Thoracic aorta (tissue), 2 donors: ENCODE measurements around the gene PTX3. TPM values are rescaled to one million over a fixed set of nuclear protein-coding genes. Genes with fewer than 3 reads are reported as not detected.

Experiments
- ATAC-seq: fragments of 150-250 bp; one replicate; pipeline ENCODE4 v1.8.0; 2017; ENCODE audit warnings: low read depth; ENCODE audit not compliant: insufficient number of reproducible peaks, low FRiP score
- DNase-seq: peaks from one replicate; pipeline ENCODE4 v3.0.0-alpha.2; 2020; ENCODE audit warnings: low spot score
- H3K27ac ChIP-seq, 2 donors: fragments of 200-600 bp; sonication (generic); 1 replicate in 1 of 2; 2 replicates in 1 of 2; pipeline ENCODE4 v1.5.1; 2016; ENCODE audit warnings: mild to moderate bottlenecking in 2 of 2, moderate library complexity in 2 of 2
- H3K27me3 ChIP-seq: fragments of 200-600 bp; sonication (generic); replicated peaks from 2 replicates; pipeline ENCODE4 v1.6.0; 2016; ENCODE audit warnings: mild to moderate bottlenecking; ENCODE audit not compliant: insufficient read depth
- H3K36me3 ChIP-seq: fragments of 200-600 bp; sonication (generic); one replicate; pipeline ENCODE4 v1.5.1; 2016
- H3K4me1 ChIP-seq, 2 donors: fragments of 200-600 bp; sonication (generic); 1 replicate in 1 of 2; 2 replicates in 1 of 2; pipeline versions ENCODE4 v1.5.1 to v1.6.0; 2016; ENCODE audit warnings: low read depth in 2 of 2, mild to moderate bottlenecking in 1 of 2; ENCODE audit not compliant: control insufficient read depth in 1 of 2
- H3K4me3 ChIP-seq: fragments of 200-600 bp; sonication (generic); 2 replicates; pipeline ENCODE4 v1.5.1; 2016; ENCODE audit warnings: mild to moderate bottlenecking
- H3K9me3 ChIP-seq: fragments of 200-600 bp; sonication (generic); 2 replicates; pipeline ENCODE4 v1.5.1; 2016
- total RNA-seq, 2 donors: library from RNA; depleted of rRNA; stranded (reverse); fragments of >200 nt; gene quantifications; one replicate each; pipeline versions ENCODE4 v1.1.0 to v1.2.3, GENCODE V29; 2016
- TF ChIP-seq, protein P1 (sequence below): fragments of 200-600 bp; sonication (generic); IDR thresholded peaks from one replicate; pipeline ENCODE4 v1.5.1; 2019; ENCODE audit warnings: antibody characterized with exemption

Gene PTX3
- total RNA-seq, 2 donors from 2014 or later = 5.0 to 175 TPM

DNA sequence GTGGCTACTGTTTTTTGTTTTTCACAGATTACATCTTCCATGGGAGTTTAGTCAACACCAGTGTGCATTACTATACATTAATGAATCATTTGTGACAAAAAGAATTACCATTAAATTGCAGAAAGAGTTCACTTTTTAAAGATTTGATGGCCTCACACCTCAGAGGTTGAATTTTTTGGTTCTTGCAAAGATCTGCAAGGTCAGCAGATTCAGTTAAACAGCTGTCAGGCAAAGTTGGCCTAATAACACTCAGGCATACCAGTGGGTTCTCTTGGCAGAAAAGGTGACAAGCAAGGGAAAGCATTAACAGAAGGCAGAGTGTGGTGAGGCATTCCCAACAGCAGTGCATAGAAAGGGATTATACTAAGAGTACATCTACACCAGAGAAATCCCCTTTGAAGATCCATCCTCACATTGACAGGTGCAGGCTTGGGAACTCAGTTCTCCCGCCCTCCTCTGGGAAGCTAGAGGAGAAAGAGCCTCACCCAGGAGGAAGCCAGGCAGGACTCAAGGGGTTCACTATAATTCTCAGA is 24.3 kb upstream of the PTX3 start:
- Histone ChIP-seq H3K4me1 (no peaks in the 10 kb centered on the region), H3K27ac (no peak overlapping the region), H3K9me3 (no peaks in the 10 kb centered on the region), H3K36me3 (no peaks in the 10 kb centered on the region), H3K4me3 (no peak overlapping the region), H3K27me3 (no peaks in the 10 kb centered on the region)
- TF ChIP-seq, protein P1, sequence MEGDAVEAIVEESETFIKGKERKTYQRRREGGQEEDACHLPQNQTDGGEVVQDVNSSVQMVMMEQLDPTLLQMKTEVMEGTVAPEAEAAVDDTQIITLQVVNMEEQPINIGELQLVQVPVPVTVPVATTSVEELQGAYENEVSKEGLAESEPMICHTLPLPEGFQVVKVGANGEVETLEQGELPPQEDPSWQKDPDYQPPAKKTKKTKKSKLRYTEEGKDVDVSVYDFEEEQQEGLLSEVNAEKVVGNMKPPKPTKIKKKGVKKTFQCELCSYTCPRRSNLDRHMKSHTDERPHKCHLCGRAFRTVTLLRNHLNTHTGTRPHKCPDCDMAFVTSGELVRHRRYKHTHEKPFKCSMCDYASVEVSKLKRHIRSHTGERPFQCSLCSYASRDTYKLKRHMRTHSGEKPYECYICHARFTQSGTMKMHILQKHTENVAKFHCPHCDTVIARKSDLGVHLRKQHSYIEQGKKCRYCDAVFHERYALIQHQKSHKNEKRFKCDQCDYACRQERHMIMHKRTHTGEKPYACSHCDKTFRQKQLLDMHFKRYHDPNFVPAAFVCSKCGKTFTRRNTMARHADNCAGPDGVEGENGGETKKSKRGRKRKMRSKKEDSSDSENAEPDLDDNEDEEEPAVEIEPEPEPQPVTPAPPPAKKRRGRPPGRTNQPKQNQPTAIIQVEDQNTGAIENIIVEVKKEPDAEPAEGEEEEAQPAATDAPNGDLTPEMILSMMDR = no peak
- ATAC-seq (no peak), DNase-seq (no peak)

DNA sequence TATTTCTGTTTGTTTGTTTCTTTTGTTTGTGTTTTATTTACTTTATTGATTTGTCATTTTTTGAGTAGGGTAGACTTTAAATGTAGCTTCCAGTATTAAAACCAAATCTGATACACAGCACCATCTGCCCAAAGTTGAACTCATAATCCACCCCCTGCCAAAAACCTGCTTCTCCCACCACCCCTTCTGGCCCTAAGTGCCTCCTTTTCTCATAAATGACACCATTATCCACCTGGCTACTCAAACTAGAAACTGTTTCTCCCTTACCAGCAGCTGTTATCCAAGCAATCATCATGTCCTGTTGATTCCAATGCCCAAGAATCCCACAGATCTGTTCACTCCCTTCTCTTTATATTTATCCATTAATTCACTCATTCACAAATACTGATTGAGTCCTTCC is 21.8 kb upstream of the PTX3 start:
- Histone ChIP-seq H3K4me3 (no peak overlapping the region), H3K36me3 (no peaks in the 10 kb centered on the region), H3K27me3 (no peaks in the 10 kb centered on the region), H3K9me3 (no peaks in the 10 kb centered on the region), H3K27ac (no peak overlapping the region), H3K4me1 (no peaks in the 10 kb centered on the region)
- DNase-seq (no peak), ATAC-seq (no peak)
- TF ChIP-seq, protein P1 = no peak

DNA sequence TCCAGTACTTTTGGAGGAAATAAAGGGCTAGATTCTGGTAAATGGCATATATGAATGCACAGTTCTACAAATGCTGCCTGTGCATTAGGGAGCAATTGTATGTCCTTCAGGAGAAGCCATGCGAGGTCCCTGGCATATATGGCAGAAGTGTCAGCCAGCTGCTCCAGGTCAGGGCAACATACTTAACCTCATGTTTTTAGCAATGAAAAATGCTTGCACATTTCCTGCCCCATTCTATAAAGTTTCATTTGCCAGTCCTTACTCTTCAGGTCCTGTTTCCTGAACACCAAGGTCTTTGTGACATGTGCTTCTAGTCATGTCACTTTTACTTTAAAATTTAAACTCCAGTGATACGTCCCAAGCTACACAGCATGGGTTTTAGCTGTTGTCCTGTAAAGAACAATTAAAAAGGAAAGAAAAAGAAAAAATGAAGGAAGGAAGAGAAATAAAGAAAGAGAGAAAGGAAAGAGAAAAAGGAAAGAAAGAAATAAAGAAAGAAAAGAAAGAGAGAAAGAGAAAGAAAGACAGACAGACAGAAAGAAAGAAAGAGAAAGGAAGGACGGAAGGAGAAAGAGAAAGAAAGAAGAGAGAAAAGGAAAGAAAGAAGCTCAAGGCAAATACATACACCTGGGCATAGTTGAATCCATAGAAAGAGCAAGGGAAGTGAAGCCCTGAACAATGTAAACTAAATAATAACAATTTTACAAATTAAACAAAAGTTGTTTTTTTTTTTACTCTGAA is 20.1 kb upstream of the PTX3 start:
- Histone ChIP-seq H3K36me3 (no peaks in the 10 kb centered on the region), H3K27ac (no peak overlapping the region), H3K9me3 (no peaks in the 10 kb centered on the region), H3K4me1 (no peaks in the 10 kb centered on the region), H3K27me3 (no peaks in the 10 kb centered on the region), H3K4me3 (no peak overlapping the region)
- TF ChIP-seq, protein P1 = no peak
- DNase-seq (no peak), ATAC-seq (no peak)

DNA sequence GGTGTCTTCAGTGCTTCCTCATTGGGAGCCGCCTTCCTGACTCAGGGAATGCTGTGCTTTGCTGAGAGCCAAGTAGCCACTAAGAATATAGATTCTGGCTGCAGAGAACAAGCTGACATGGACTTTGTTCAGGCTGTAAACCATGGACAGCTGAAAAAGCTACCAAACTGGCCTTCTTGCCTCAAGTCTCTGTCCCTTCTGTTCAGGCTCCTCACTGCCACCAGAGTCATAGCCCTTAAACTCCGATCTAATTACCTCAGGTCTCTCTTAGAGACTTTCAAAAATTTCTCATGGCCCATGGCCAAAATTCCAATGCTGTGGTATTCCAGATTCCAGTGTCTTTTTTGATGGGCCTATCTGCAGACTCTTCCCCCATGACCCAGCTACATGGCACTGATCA is 19.4 kb upstream of the PTX3 start:
- H3K4me3 ChIP-seq = no peak overlapping the region
- H3K9me3 ChIP-seq = no peaks in the 10 kb centered on the region
- ATAC-seq = no peak
- H3K36me3 ChIP-seq = no peaks in the 10 kb centered on the region
- no peak for DNase-seq
- TF ChIP-seq, protein P1 = no peak
- no peaks in the 10 kb centered on the region for H3K4me1 ChIP-seq
- no peaks in the 10 kb centered on the region for H3K27me3 ChIP-seq
- H3K27ac ChIP-seq = no peak overlapping the region

DNA sequence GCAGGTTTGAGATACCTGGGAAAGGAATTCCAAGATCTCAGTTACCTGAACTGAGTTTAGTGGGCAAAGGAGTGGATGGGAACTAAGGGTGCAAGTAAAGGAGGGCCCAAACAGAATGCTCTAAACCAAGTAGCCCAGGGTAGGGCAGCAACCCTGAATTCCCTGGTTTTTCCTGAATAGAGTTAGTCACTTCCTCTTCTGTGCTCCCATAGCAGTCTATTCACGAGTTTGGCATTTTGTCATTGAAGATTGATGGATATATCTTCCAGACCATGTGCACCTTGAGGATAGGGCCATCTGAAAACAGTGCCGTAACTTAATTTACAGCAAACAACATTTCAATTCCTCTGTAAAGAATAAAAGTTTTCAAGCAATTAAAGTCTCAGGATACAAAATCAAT is 18.5 kb upstream of the PTX3 start:
- Histone ChIP-seq H3K27ac (no peak overlapping the region), H3K9me3 (no peaks in the 10 kb centered on the region), H3K4me3 (no peak overlapping the region), H3K36me3 (no peaks in the 10 kb centered on the region), H3K27me3 (no peaks in the 10 kb centered on the region), H3K4me1 (no peaks in the 10 kb centered on the region)
- ATAC-seq = no peak
- no peak for DNase-seq
- TF ChIP-seq, protein P1 = no peak
